ENCODE data around the gene OLIG1. TPM values are rescaled to one million over a fixed set of nuclear protein-coding genes. Genes with fewer than 3 reads are reported as not detected.

OLIG1 gene
- total RNA-seq, 1 experiment from 2014 or later: not detected

- BruUV-seq (replicated peaks): no TSS peak
- Mint-ChIP-seq H3K36me3 (ENCODE audit: insufficient read depth, unreplicated experiment) (no peaks in the 10 kb centered on the region), H3K4me3 (ENCODE audit: unreplicated experiment) (no peak overlapping the region), H3K27me3 (ENCODE audit: insufficient read depth, unreplicated experiment) (peaks cover 8% of the 10 kb centered on the region), H3K9me3 (ENCODE audit: unreplicated experiment) (no peaks in the 10 kb centered on the region), H3K4me1 (ENCODE audit: low read depth, unreplicated experiment) (no peaks in the 10 kb centered on the region), H3K27ac (ENCODE audit: unreplicated experiment) (peak overlapping the region; percentile 63)
- Histone ChIP-seq H3K36me3 (ENCODE audit: control insufficient read depth, insufficient read depth, low read length) (no peaks in the 10 kb centered on the region), H3K9me3 (no peaks in the 10 kb centered on the region), H3K4me1 (peaks cover 10% of the 10 kb centered on the region), H3K27me3 (replicated peaks; ENCODE audit: control insufficient read depth, insufficient read depth, low read length) (no peaks in the 10 kb centered on the region; the same call in 1 of the 2 replicates), H3K4me3 (ENCODE audit: low read depth, low read length) (no peak overlapping the region)
- ChIA-PET POLR2A (no interaction called here), CTCF (interaction anchor here (0.6 to 1.1 kb wide), 2 partner anchors 135 to 155 kb away, joined by 3 to 4 read pairs; no protein-coding TSS in a partner anchor)
- no peak for DNase-seq
- intact Hi-C loops (cut with micrococcal nuclease; ENCODE audit: unreplicated experiment): no loop called here
- no peak for TF ChIP-seq CTCF (IDR thresholded peaks at IDR 0.05; ENCODE audit: insufficient read depth in 1 of 2, low read depth in 1 of 2, low read length in 1 of 2, severe bottlenecking in 1 of 2, unreplicated experiment in 1 of 2)
Measured at GRCh38 chr21:33075596-33076195, 5.8 kb downstream of the OLIG1 start.

DNA sequence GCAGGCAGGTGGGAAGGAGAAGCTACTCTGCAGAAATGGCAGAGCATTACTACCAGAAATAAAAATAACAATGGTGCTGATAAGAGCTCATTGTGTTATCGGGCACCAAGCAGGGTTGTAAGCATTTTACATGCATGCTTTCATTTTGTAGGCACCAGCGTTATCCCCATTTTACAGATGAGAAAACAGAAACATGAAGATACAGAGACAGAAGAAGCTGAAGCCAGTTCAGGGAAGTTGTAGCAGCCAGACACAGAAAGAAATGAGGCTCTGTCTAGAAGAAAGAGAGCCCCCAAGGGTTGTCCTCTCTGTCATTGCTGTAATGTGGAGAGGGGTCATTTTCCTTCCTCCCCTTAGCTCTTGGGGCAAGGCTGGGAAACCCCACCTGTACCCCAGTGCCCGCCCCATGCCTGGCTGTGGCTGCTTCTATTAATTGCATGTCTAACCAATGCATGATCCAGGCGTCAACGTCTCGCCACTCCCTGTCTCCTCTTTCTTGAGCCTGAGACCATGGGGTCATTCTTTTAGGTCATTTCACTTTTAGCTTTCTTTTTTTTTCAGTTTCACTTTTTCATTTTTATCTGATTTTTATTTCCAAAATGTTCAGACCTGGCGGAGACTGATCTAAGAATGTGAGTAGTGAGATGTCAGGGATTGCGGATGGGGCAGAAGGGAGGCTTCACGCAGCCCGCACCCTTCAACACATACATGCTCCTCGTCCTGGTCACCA lies 6.8 kb downstream of the OLIG1 start:
- no peak overlapping the region for H3K27ac Mint-ChIP-seq (ENCODE audit: unreplicated experiment)
- CTCF ChIA-PET: no interaction called here
- Histone ChIP-seq H3K27me3 (replicated peaks; ENCODE audit: control insufficient read depth, insufficient read depth, low read length) (no peaks in the 10 kb centered on the region; the same call in 1 of the 2 replicates), H3K36me3 (ENCODE audit: control insufficient read depth, insufficient read depth, low read length) (no peaks in the 10 kb centered on the region), H3K4me1 (peaks cover 10% of the 10 kb centered on the region), H3K4me3 (ENCODE audit: low read depth, low read length) (no peak overlapping the region), H3K9me3 (no peaks in the 10 kb centered on the region)
- no peaks in the 10 kb centered on the region for H3K36me3 Mint-ChIP-seq (ENCODE audit: insufficient read depth, unreplicated experiment)
- no peaks in the 10 kb centered on the region for H3K4me1 Mint-ChIP-seq (ENCODE audit: low read depth, unreplicated experiment)
- H3K9me3 Mint-ChIP-seq (ENCODE audit: unreplicated experiment): no peaks in the 10 kb centered on the region
- peaks cover 7% of the 10 kb centered on the region for H3K27me3 Mint-ChIP-seq (ENCODE audit: insufficient read depth, unreplicated experiment)
- no TSS peak for BruUV-seq (replicated peaks)
- intact Hi-C loops (cut with micrococcal nuclease; ENCODE audit: unreplicated experiment): no loop called here
- POLR2A ChIA-PET: no interaction called here
- no peak for TF ChIP-seq CTCF (IDR thresholded peaks at IDR 0.05; ENCODE audit: insufficient read depth in 1 of 2, low read depth in 1 of 2, low read length in 1 of 2, severe bottlenecking in 1 of 2, unreplicated experiment in 1 of 2)
- DNase-seq: no peak
- H3K4me3 Mint-ChIP-seq (ENCODE audit: unreplicated experiment): no peak overlapping the region

DNA sequence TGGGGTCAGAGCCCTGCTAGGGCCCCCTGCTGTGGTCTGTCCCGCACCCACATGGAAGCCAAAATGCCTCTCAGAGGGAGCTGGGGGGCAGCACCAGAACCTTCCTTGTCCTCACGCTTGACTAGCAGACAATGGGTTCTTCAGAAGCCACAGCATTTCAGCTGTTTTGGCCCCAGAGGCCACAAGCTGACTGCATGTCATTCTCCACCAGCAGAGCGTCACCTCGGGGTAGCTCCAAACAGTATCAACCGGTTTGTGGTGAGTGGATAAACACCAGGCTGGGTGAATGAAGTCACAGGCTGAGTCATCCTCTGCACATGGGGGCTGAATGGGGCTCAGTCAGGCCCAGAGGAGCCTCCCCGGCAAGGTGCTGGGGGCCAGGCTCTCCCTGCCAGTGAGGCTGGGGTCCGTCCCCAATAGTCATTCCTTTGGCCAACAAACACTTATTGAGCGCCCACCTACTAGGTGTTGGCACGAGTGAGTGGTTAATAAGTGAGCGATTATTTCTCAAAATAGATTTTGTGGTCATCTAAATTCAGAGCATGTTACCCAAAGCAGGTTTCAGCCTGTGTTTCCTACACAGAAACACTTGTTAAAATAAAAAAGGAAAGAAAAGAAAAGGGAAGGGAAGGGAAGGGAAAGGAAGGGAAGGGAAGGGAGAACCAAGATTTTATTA lies 9.1 kb downstream of the OLIG1 start:
- no TSS peak for BruUV-seq (replicated peaks)
- Mint-ChIP-seq H3K27me3 (ENCODE audit: insufficient read depth, unreplicated experiment) (no peaks in the 10 kb centered on the region), H3K9me3 (ENCODE audit: unreplicated experiment) (no peaks in the 10 kb centered on the region), H3K27ac (ENCODE audit: unreplicated experiment) (no peak overlapping the region), H3K36me3 (ENCODE audit: insufficient read depth, unreplicated experiment) (no peaks in the 10 kb centered on the region), H3K4me3 (ENCODE audit: unreplicated experiment) (no peak overlapping the region), H3K4me1 (ENCODE audit: low read depth, unreplicated experiment) (no peaks in the 10 kb centered on the region)
- intact Hi-C loops (cut with micrococcal nuclease; ENCODE audit: unreplicated experiment): no loop called here
- ChIA-PET POLR2A (no interaction called here), CTCF (no interaction called here)
- H3K36me3 ChIP-seq (ENCODE audit: control insufficient read depth, insufficient read depth, low read length): no peaks in the 10 kb centered on the region
- H3K4me1 ChIP-seq: peaks cover 10% of the 10 kb centered on the region
- no peak for DNase-seq
- H3K9me3 ChIP-seq: no peaks in the 10 kb centered on the region
- no peak overlapping the region for H3K4me3 ChIP-seq (ENCODE audit: low read depth, low read length)
- no peaks in the 10 kb centered on the region for H3K27me3 ChIP-seq (replicated peaks; ENCODE audit: control insufficient read depth, insufficient read depth, low read length)
- TF ChIP-seq CTCF (IDR thresholded peaks at IDR 0.05; ENCODE audit: insufficient read depth in 1 of 2, low read depth in 1 of 2, low read length in 1 of 2, severe bottlenecking in 1 of 2, unreplicated experiment in 1 of 2): no peak
